Lower leg skin (tissue), 4 donors: ENCODE results near the gene MPHOSPH10. TPM values are rescaled to one million over a fixed set of nuclear protein-coding genes. Genes with fewer than 3 reads are reported as not detected.

Source experiments
- DNase-seq, 2 donors: peaks; one replicate each; pipeline ENCODE4 v3.0.0-alpha.2; 2019; ENCODE audit warnings: low spot score in 2 of 2
- H3K4me3 ChIP-seq: fragments of 200-600 bp; sonication (generic); 2 replicates; pipeline ENCODE4 v1.5.1; 2017; ENCODE audit warnings: mild to moderate bottlenecking, low read depth; ENCODE audit not compliant: poor library complexity, severe bottlenecking
- POLR2A ChIP-seq, 2 donors: fragments of 450-650 bp; IDR thresholded peaks; one replicate each; pipeline ENCODE4 v1.6.1; 2016 to 2017; ENCODE audit warnings: antibody characterized with exemption in 2 of 2, mild to moderate bottlenecking in 1 of 2, moderate library complexity in 1 of 2
- WGBS, 2 donors: methylation state at CpG; one replicate each; pipeline ENCODE4 v1.1.5; 2018; 5-methylcytosine and 5-hydroxymethylcytosine counted together
- intact Hi-C: fragments of 100-400 bp; cut with DNase I; formaldehyde crosslinking; loops from one replicate; pipeline ENCODE4 v1.15.0; 2023; ENCODE audit warnings: low total_unique reads
- total RNA-seq, 4 donors: library from RNA; depleted of rRNA; stranded (reverse); fragments of >200 nt; gene quantifications; one replicate each; pipeline ENCODE4 v1.1.0, GENCODE V29; 2016
- TF ChIP-seq, protein P1 (sequence below), 3 donors: fragments of 450-650 bp; IDR thresholded peaks; one replicate each; pipeline ENCODE4 v1.5.1; 2016; ENCODE audit warnings: antibody characterized with exemption in 3 of 3, mild to moderate bottlenecking in 3 of 3, moderate library complexity in 2 of 3

Gene MPHOSPH10
- total RNA-seq, 4 donors from 2014 or later = 19.0 to 28.1 (median 21.8) TPM

DNA sequence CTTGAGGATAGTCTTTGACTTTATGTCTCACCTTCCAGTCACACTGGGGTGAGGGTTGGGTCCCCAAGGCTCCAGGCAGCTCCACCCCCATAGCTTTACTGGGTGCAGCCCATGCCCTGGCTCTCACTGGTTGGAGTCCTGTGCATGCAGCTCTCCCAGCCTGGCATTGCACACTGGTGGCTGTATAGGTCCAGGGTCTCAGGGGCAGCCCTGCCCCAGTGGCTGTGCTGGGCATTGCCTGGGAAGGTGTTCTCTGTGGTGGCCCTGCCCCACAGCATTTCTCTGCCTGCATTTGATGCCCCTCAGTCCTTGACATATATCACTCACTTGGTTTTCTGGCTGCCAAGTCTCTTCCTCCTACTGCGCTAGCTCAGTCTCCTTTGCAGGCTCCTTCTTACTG, 21.2 kb downstream of the MPHOSPH10 start:
- intact Hi-C loops = no loop called here
- no peak for DNase-seq
- TF ChIP-seq, protein P1, sequence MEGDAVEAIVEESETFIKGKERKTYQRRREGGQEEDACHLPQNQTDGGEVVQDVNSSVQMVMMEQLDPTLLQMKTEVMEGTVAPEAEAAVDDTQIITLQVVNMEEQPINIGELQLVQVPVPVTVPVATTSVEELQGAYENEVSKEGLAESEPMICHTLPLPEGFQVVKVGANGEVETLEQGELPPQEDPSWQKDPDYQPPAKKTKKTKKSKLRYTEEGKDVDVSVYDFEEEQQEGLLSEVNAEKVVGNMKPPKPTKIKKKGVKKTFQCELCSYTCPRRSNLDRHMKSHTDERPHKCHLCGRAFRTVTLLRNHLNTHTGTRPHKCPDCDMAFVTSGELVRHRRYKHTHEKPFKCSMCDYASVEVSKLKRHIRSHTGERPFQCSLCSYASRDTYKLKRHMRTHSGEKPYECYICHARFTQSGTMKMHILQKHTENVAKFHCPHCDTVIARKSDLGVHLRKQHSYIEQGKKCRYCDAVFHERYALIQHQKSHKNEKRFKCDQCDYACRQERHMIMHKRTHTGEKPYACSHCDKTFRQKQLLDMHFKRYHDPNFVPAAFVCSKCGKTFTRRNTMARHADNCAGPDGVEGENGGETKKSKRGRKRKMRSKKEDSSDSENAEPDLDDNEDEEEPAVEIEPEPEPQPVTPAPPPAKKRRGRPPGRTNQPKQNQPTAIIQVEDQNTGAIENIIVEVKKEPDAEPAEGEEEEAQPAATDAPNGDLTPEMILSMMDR (IDR thresholded peaks at IDR 0.05) = no peak
- no peak for TF ChIP-seq POLR2A (IDR thresholded peaks at IDR 0.05)
- H3K4me3 ChIP-seq = no peak overlapping the region
- 85 to 91% methylated on average over 1 of the region's 1 CpG for WGBS, 2 donors

DNA sequence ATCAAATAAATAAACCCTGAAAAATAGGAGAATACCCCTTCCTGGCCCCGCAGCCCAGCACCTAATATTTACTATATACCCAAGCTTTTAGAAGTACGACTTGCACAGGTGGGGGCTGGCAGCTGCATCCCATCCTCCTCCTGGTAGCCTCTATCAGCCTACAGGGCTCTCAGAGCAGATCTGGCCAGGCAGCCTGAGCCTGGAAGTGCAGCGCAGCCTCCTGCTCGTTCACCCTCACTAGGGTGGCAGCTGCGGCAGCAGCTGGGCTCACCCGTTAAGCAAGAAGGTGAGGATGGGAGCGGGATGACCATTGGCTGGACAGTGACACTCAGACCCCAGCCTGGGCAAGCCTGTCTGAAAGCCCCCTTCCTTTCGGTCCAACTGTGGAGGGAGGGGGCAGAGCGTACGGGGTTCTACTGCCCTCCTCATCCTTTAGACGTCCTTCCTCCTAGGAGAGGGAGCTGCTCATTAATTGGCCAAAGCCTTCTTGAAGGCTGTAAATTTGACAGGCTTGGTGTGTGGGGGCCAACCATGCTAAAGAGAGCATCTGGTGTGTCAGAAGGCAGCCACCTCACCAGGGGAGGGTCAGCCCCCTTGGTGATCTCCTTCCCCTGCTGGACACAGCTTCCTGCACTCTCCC, 23.3 kb downstream of the MPHOSPH10 start:
- 78 to 82% methylated on average over 11 of the region's 11 CpGs for WGBS, 2 donors
- H3K4me3 ChIP-seq = no peak overlapping the region
- no peak for TF ChIP-seq POLR2A (IDR thresholded peaks at IDR 0.05)
- DNase-seq = no peak
- intact Hi-C loops = no loop called here

DNA sequence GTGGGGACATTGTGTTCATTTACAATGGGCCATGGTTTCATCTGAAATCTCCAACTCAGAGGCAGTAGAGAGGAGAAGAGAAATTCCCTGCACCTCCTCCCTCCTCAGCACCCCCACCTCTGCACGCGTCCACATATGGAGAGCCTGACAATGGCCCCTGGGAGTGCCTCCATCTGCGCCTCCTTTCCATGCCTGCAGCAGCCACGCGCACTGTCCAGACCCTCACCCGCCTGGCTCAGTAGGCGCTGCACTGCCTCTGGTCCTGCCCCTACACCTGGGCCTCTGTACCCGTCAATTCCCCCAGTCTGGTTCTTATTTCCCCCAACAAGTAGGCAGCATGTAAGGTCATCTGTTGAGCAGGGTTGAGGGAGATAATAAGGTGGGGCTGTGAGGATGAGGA, 23.8 kb downstream of the MPHOSPH10 start:
- TF ChIP-seq POLR2A (IDR thresholded peaks at IDR 0.05) = no peak
- TF ChIP-seq, protein P1 (IDR thresholded peaks at IDR 0.05) = no peak
- H3K4me3 ChIP-seq = no peak overlapping the region
- no peak for DNase-seq
- intact Hi-C loops = no loop called here
- 83 to 84% methylated on average over 8 of the region's 8 CpGs for WGBS, 2 donors

DNA sequence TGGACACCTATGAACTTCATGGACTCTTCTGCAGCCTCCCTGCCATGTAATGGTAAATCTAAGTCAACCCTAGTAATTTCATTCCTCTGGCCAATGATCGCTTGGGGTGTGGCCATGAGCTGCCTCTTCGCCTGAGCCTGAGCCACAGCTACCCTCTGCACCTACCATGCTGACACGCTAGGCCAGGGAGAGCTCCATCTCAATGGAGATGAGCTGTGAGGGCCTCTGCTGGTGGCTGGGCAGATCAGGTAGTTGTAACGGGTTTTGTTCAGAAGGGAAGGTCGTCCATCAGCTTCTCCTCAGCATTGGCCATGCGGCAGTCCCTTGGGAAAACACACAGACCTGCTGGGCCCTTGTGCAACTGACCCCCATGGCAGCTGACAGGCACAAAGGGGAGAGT, 24.4 kb downstream of the MPHOSPH10 start:
- intact Hi-C loops = no loop called here
- H3K4me3 ChIP-seq = no peak overlapping the region
- 68 to 72% methylated on average over 6 of the region's 6 CpGs for WGBS, 2 donors
- DNase-seq = no peak
- TF ChIP-seq, protein P1 (IDR thresholded peaks at IDR 0.05) = no peak
- no peak for TF ChIP-seq POLR2A (IDR thresholded peaks at IDR 0.05)

DNA sequence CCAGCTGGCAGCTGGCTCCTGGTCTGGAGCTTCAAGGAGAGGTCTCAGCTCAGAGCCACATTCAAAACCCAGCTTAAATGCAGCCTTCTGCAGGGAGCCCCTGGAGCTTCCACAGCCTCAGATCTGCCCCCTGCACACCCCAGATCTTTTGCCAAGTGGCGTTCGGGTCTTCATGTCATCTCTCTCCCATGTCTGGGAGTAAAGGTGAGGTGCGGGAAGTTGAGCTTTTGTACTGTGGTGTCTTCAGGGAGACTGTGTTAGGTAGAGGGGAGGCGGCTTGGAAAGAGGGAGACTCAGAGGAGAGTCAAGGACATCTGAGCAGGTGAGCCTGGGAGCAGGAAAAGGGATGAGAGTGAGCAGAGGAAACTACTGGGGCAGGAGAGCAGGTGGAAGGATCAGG, 25.4 kb downstream of the MPHOSPH10 start:
- DNase-seq = no peak
- TF ChIP-seq POLR2A (IDR thresholded peaks at IDR 0.05) = no peak
- TF ChIP-seq, protein P1 (IDR thresholded peaks at IDR 0.05) = no peak
- H3K4me3 ChIP-seq = no peak overlapping the region
- intact Hi-C loops = no loop called here
- WGBS, 2 donors = 90 to 99% methylated on average over 4 of the region's 4 CpGs

DNA sequence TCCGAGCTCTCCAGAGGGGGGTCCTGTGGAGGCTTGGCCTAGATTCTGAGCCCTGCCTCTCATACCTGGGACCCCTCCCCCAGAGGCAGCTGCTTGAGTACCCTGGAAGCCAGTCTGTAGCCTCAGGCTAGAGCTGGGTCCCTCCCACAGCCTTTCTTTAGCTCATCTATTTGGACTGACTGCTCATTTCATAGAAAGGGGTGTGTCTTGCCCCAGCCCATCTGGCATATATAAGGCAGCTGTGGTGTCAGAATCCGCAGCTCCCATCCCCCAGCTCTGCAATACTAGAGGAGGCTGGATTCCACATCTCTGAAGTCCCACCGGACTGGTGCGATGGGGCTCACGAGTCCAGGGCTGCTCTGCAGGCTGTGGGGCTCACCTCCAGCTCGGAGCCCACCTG, 26.1 kb downstream of the MPHOSPH10 start:
- intact Hi-C loops = no loop called here
- TF ChIP-seq, protein P1 (IDR thresholded peaks at IDR 0.05) = no peak
- TF ChIP-seq POLR2A (IDR thresholded peaks at IDR 0.05) = no peak
- DNase-seq = no peak
- 33 to 43% methylated on average over 6 of the region's 6 CpGs for WGBS, 2 donors
- no peak overlapping the region for H3K4me3 ChIP-seq
